Breast epithelium (tissue), 3 donors: ENCODE results near the gene ADCYAP1R1.

Experiments
- CTCF ChIP-seq, 3 donors: fragments of 450-650 bp; IDR thresholded peaks; one replicate each; pipeline ENCODE4 v1.5.1; 2016 to 2017; ENCODE audit warnings: antibody characterized with exemption in 3 of 3, mild to moderate bottlenecking in 3 of 3, moderate library complexity in 3 of 3
- POLR2A ChIP-seq: fragments of 450-650 bp; IDR thresholded peaks from one replicate; pipeline ENCODE4 v1.6.1; 2016; ENCODE audit warnings: antibody characterized with exemption, mild to moderate bottlenecking, moderate library complexity

GRCh38 chr7:31006857-31007256 lies 45.3 kb upstream of the ADCYAP1R1 start:
- no peak for TF ChIP-seq CTCF (IDR thresholded peaks at IDR 0.05)
- no peak for TF ChIP-seq POLR2A
